Stimulated activated CD8-positive, alpha-beta memory T cell treated with anti-CD3 and anti-CD28 coated beads, Interleukin-12 subunit alpha, Interleukin-12 subunit beta, amount 100 ng/mL, for 24 hours (primary cell): ENCODE results near the gene UBE2J1.

Experiments used
- DNase-seq: peaks from one replicate; pipeline ENCODE4 v3.0.0-alpha.2; 2020; ENCODE audit errors: extremely low read depth

Gene UBE2J1

DNA sequence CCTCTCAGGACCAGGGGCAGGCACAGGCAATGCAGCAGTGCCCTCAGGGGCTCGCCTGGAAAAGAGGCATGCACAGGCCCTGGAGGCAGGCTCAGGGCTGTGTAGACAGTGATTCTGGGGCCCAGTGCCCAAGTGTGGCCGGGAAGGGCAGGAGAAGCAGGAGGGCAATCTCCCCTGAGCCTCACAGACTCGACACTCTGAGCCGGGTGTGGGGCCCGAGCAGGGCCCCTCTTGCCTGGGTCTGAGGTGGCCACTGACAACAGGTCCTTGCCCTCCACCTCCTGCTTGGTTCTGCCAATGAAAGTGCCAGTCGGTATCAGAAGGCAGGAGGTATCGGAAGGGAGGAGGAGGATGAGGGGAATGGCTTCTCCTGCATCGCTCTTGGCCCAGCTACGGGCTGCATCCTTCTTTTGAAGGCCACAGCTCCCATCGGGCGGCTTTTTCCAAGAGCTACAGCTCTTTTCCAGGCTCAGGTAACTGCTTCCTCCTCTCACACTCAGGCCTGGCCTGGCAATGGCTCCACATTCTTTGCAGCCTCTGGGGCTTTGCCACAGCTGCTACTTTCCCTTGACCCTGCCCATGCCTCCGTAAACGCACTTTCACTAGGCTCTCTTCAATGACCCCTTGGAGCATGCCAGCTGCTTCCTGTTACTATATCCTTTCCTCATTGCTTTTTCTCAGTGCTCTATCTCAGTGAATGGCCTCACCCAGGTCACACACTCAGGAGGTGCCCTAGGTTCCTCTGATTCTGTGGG lies 61.9 kb downstream of the UBE2J1 start:
- DNase-seq: no peak

DNA sequence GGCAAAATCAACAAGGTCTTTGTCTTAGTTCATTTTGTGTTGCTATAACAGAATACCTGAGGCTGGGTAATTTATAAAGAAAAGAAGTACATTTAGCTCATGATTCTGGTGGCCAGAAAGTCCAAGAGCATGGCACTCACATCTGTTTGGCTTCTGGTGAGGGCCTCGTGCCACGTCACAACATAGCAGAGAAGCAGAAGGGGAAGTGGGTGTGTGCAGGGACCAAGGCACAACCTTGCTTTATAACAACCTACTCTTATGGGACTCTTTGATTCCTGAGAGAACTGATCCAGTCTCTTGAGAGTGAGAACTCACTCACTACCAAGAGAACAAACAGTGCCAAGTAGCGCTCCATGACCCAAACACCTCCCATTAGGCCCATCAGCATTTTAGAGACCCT lies 62.8 kb downstream of the UBE2J1 start:
- no peak for DNase-seq

DNA sequence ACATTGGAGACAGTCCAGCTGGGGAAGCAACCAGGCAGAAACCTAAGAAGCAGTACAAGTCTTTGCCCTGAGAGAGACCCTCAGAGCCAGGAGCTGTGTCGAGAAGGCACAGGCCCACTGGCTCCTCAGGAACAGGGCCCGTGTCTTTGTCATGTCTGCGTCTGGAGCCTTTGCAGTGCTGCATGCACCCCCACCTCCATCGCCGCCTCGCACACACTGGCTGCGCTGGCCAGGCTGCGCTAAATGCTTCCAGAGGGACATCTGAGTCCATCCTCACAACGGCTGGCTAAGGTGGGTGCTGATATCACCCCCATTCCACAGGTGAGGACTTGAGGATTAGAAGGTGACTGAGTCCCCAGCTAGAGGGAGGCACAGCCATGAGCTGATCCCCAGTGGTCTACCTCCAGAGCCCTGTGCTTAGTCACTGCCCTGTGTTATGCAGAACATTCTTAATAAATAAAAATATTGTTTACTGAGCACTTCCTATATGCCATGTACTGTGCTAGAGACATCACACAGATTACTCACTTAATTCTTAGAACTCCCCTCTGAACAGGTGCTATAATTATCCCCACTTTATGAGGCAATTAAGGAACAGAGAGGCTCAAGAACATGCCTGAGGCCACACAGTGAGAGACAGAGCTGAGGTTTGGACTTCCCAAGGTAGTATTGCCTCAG lies 65.0 kb downstream of the UBE2J1 start:
- DNase-seq: no peak

DNA sequence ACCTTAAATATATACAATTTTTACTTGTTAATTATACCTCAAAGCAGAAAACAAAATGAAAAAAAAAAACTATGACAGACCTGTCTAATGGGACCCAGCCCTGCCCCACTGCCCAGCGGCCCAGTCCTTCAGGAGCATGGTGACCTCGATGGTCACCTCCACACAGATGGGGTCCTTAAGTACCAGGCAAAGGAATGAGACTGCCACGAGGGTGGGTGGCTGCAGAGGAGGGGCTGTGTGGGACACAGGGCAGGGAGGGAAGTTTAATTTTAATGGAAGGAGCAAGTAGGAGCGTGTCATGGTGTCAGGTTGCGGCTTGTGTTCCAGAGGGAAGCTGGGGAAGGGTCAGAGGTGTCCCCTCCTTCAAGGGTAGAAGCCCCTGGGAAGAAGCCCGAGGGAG lies 66.0 kb downstream of the UBE2J1 start:
- DNase-seq: no peak

DNA sequence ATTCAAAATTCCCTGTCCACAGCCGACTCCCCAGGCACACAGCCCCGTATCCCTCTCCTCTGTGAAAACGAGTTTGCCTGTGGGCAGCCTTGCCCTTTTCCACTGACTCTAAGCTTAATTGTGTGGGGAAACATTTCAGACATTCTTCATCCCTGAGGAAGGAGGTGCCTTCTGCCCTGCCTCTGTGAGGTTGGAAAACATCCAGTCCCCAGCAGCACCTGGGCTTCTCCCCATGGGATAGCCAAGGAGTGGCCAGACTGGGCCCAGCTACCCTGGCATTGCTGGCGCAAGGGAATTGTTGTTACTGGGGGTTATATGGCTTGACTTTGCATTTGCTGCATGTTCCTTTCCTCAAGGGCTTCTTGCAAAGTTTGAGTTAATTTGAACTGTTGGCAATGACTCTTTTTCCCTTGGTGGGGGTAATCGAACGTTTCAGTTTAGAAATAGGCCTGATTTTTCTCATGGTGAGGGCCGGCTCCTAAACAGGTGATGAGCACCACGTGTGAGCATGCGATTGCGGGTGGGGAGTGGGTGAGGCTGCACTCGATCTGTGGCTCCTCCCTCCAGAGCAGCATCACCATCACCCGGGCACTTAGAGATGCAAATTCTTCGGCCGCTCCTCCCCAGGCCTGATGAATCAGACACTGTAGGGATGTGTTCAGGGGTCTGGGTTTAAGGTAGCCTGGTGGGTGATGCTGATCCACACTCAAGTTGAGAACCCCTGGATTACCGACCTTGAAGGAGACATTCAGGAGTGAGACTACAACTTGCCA lies 67.4 kb downstream of the UBE2J1 start:
- DNase-seq: no peak

DNA sequence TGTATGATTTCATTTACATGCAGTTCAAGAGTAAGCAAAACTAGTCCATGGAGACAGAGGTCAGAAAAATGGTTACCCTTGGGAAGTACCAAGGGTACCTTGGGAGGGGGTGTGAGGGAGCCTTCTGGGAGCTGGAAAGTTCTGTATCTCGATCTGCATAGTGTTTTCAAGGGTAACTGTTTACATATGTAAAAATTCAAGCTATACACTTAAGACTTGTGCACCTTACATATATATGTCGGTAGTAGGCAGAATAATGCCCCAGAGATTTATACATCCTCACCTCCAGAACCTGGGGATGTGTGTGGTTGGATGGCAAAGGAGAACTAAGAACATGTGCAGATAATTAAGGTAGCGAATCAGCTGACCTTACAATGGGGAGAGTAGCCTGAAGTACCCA lies 68.4 kb downstream of the UBE2J1 start:
- no peak for DNase-seq

DNA sequence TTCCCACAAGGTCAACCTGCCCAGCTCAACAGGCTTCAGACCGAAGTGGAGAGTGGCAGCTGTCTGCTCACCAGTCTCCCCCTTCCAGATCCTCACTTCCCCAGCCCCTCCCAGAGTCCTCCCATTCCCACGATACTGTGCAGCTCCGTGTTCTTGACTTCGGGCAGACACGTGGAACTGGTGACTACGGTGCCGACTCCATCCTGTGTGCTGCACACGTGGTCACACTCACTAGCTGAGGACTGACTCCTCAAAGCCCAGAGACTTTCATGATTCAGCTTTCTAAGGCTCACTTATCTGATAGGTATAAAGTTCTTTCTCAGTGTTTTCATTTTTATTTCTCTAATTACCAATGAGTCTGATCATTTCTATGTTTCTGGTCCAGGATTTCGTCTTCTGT lies 69.8 kb downstream of the UBE2J1 start:
- no peak for DNase-seq

DNA sequence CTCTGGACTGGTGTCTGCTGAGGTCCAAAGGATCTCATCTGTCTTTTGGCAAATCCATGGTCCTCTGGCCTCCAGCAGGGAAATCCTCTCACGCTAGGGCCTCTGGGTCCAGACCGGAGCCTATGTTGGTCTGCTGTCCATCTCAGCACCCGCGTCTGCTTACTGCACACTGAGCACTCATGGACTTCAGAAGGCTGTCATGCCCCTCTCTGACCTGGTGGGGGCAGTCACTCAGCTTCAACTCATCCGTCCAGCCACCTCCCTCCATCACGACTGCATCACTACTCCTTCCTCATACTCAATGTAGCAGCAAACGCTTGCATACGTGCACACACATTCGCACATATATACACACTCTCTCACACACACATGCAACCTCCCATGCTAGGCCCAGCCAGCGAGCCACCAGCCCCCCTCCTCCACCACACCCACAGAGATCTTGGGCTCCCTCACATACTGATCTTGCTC lies 70.7 kb downstream of the UBE2J1 start:
- DNase-seq: no peak

DNA sequence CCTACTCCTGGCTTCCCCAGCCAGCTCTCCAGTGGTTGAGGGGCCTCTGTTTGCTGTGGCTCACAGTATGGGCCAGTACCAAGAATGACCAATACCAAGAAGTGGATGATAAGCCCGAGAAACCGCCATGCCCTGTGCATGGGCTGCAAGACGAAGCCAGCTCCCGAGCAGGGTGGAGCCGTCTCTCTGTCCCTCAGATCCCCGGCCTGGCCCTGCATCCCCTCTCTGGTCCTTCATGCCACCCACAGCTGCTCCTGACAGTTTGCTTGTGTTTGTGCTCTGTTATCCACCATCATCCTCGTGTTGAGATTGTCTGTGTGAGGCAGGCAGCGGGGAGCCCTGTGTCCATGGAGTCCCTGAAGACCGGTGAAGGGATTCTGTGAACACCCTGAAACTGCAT lies 73.6 kb downstream of the UBE2J1 start:
- no peak for DNase-seq
